Ishikawa (cell line): ENCODE data around the gene RHOC.
A peak's percentile ranks its signal among the peaks of the same experiment; 100 is the strongest.

ENCODE experiments used
- CEBPB ChIP-seq: IDR thresholded peaks from 2 replicates; pipeline ENCODE4 v1.6.1; 2012
- CREB1 ChIP-seq: IDR thresholded peaks from 2 replicates; pipeline ENCODE4 v1.6.1; 2012; ENCODE audit warnings: low read depth
- EGR1 ChIP-seq: IDR thresholded peaks from 2 replicates; pipeline ENCODE4 v1.6.1; 2012
- EP300 ChIP-seq: IDR thresholded peaks from 2 replicates; pipeline ENCODE4 v1.6.1; 2012; ENCODE audit warnings: borderline replicate concordance
- FOXM1 ChIP-seq: IDR thresholded peaks from 2 replicates; pipeline ENCODE4 v1.6.1; 2012; ENCODE audit warnings: low read depth, borderline replicate concordance
- MAX ChIP-seq: IDR thresholded peaks from 2 replicates; pipeline ENCODE4 v1.6.1; 2012
- NFIC ChIP-seq: IDR thresholded peaks from 2 replicates; pipeline ENCODE4 v1.6.1; 2012
- RAD21 ChIP-seq: IDR thresholded peaks from 2 replicates; pipeline ENCODE4 v1.6.1; 2012; ENCODE audit warnings: low read depth
- REST ChIP-seq: IDR thresholded peaks from 2 replicates; pipeline ENCODE4 v1.6.1; 2012; ENCODE audit warnings: low read depth, mild to moderate bottlenecking
- TAF1 ChIP-seq: IDR thresholded peaks from 2 replicates; pipeline ENCODE4 v1.6.1; 2012; ENCODE audit warnings: low read depth, mild to moderate bottlenecking
- TCF12 ChIP-seq: IDR thresholded peaks from 2 replicates; pipeline ENCODE4 v1.6.1; 2012; ENCODE audit warnings: low read depth
- TEAD4 ChIP-seq: IDR thresholded peaks from 2 replicates; pipeline ENCODE4 v1.6.1; 2012
- YY1 ChIP-seq: IDR thresholded peaks from 2 replicates; pipeline ENCODE4 v1.6.1; 2012; ENCODE audit warnings: low read depth
- ZBTB7A ChIP-seq: IDR thresholded peaks from 2 replicates; pipeline ENCODE4 v1.6.1; 2012; ENCODE audit warnings: low read depth
- TF ChIP-seq, protein P1 (sequence below): IDR thresholded peaks from 2 replicates; pipeline ENCODE4 v1.6.1; 2012

RHOC gene

GRCh38 chr1:112714313-112715263 lies 7.7 kb upstream of the RHOC start:
- no peak for TF ChIP-seq RAD21
- TF ChIP-seq TAF1, result no peak; the same call in 1 of the 2 replicates
- TF ChIP-seq ZBTB7A, result 0 out of 2 replicates have a peak, but pooled peaks have one; percentile 36
- TF ChIP-seq EGR1, result peak; percentile 68; the same call in 1 of the 2 replicates
- peak; percentile 75 for TF ChIP-seq MAX
- TF ChIP-seq YY1, result 0 out of 2 replicates have a peak, but pooled peaks have one; percentile 12
- TF ChIP-seq TCF12, result no peak
- no peak for TF ChIP-seq NFIC

DNA sequence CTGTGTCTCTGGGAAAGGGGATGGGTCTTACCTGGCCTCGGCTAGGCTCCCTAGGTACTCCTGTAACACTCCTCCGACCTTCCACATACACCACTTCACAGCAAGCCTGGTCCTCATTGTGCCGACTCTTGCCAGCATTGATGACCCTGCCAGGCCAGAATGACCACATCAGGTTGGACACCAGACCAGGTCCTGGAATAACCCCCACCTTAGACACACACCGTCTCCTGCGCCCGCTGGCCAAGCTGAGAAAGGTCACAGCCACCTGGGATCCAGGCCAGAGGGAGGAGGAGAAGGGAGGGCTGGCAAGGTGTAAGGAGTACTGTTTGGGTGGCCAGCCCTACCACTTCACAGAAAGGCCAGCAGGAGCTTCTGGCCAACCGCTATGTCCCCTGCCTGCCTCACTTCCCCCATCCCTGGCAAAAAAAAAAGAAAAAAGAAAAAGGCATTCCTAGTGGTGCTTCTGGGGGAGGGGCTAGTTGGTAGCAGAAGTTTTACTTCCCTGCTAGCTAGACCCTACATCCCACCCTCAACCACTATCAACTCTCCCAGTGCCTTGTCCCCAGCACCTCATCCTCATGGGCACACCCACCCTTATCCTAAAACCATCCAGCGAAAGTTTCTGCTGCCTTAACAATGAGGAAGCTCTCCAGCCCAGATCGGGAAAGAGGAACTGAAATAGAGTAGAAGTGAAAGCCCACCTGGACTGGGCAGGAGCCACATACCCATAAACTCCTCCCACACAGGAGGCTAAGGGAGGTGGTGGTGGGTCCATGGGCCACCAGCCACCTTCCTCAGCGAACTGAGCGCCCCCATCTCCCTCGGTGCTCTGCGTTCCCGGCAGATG lies 6.8 kb upstream of the RHOC start:
- TF ChIP-seq NFIC (peak; percentile 48; the same call in 1 of the 2 replicates), MAX (0 out of 2 replicates have a peak, but pooled peaks have one; percentile 35), EP300 (peak; percentile 32; the same call in 1 of the 2 replicates), YY1 (no peak)

GRCh38 chr1:112712701-112713128 lies 5.8 kb upstream of the RHOC start:
- no peak for TF ChIP-seq RAD21
- TF ChIP-seq, protein P1, sequence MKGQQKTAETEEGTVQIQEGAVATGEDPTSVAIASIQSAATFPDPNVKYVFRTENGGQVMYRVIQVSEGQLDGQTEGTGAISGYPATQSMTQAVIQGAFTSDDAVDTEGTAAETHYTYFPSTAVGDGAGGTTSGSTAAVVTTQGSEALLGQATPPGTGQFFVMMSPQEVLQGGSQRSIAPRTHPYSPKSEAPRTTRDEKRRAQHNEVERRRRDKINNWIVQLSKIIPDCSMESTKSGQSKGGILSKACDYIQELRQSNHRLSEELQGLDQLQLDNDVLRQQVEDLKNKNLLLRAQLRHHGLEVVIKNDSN, result no peak
- no peak for TF ChIP-seq MAX
- TF ChIP-seq TEAD4, result no peak
- TF ChIP-seq TAF1, result no peak

DNA sequence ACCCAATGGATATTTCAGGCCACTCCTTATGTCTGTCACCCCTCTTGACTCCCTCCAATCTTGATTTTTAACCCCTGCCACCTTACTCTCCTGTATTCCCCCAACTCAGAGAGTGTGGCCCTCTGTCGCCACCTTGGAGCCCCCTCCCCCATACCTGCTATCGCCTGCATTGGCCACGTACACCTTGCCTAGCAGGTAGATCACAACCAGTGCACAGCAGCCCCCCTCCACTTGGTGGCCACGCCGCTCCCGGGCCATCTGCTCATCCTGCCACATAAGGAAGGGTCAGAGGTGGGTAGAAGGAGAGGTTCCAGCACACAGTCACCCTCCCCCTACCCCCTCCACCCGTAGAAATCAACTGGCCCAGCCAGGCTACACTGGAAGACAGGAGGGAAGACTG lies 5.3 kb upstream of the RHOC start:
- TF ChIP-seq YY1 (no peak), FOXM1 (no peak), TAF1 (no peak), EGR1 (no peak), CREB1 (no peak), CEBPB (no peak), ZBTB7A (no peak), NFIC (no peak), TEAD4 (no peak)

GRCh38 chr1:112711670-112712069 lies 4.7 kb upstream of the RHOC start:
- TF ChIP-seq EP300, result no peak
- no peak for TF ChIP-seq REST
- no peak for TF ChIP-seq TEAD4
- no peak for TF ChIP-seq TCF12
- TF ChIP-seq CREB1, result no peak
- no peak for TF ChIP-seq FOXM1
- no peak for TF ChIP-seq CEBPB
- no peak for TF ChIP-seq TAF1
- TF ChIP-seq RAD21, result no peak
- no peak for TF ChIP-seq YY1
- TF ChIP-seq NFIC, result no peak
- TF ChIP-seq EGR1, result no peak
- TF ChIP-seq ZBTB7A, result no peak
- TF ChIP-seq, protein P1, result no peak
- TF ChIP-seq MAX, result no peak

DNA sequence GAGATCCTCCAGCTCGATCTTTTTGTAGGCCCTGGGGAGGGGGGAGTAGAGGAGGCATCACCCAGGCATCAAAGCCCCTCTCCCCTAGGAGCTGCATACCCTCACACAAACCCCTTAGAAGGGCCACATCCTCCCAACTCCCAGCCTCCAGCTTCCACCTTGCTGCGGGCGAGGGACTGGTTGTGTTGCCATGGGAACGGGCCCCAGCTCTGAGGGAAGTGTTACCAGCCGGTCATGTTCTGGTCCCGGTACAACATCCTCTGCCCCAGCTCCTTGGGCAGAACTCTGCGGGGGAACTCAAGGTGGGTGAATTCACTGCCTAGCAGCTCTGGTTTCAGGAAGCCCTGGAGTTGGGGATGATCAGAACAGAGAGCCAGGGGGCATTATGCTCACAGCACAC lies 4.1 kb upstream of the RHOC start:
- TF ChIP-seq FOXM1 (no peak), TEAD4 (no peak), TAF1 (no peak), RAD21 (no peak), EGR1 (no peak), CREB1 (no peak), CEBPB (no peak)
- TF ChIP-seq, protein P1, result no peak
